Spleen (tissue), 11 donors: ENCODE results near the gene AKT3. TPM values are rescaled to one million over a fixed set of nuclear protein-coding genes. Genes with fewer than 3 reads are reported as not detected.

Experiments
- DNase-seq: peaks from one replicate; pipeline ENCODE4 v3.0.0-alpha.2; 2020
- H3K27ac ChIP-seq, 8 donors: fragments of 200-600 bp; sonication (generic) in 7 of 8; 1 replicate in 4 of 8; 2 replicates in 4 of 8; pipeline versions ENCODE4 v1.5.0 to v1.8.0; 2016 to 2021; ENCODE audit warnings: inconsistent platforms in 4 of 8, mild to moderate bottlenecking in 4 of 8, moderate library complexity in 1 of 8
- H3K27me3 ChIP-seq, 7 donors: fragments of 200-600 bp; sonication (generic) in 6 of 7; replicated peaks in 1 of 7; 1 replicate in 4 of 7; 2 replicates in 3 of 7; pipeline versions ENCODE4 v1.5.0 to v1.8.0; 2016 to 2021; ENCODE audit warnings: inconsistent platforms in 3 of 7, mild to moderate bottlenecking in 1 of 7
- H3K36me3 ChIP-seq, 6 donors: fragments of 200-600 bp; sonication (generic) in 5 of 6; 1 replicate in 4 of 6; 2 replicates in 2 of 6; pipeline versions ENCODE4 v1.5.0 to v1.8.0; 2016 to 2021; ENCODE audit warnings: inconsistent platforms in 2 of 6
- H3K4me1 ChIP-seq, 6 donors: fragments of 200-600 bp; sonication (generic) in 5 of 6; 1 replicate in 3 of 6; 2 replicates in 3 of 6; pipeline versions ENCODE4 v1.5.0 to v1.8.0; 2016 to 2021; ENCODE audit warnings: inconsistent platforms in 3 of 6
- H3K4me3 ChIP-seq, 8 donors: fragments of 200-600 bp; sonication (generic) in 7 of 8; 1 replicate in 4 of 8; 2 replicates in 4 of 8; pipeline versions ENCODE4 v1.5.0 to v1.8.0; 2016 to 2021; ENCODE audit warnings: inconsistent platforms in 4 of 8, mild to moderate bottlenecking in 4 of 8, moderate library complexity in 2 of 8
- H3K9me3 ChIP-seq, 8 donors: fragments of 200-600 bp; sonication (generic) in 7 of 8; 1 replicate in 4 of 8; 2 replicates in 4 of 8; pipeline versions ENCODE4 v1.5.0 to v1.8.0; 2016 to 2021; ENCODE audit warnings: inconsistent platforms in 4 of 8
- CTCF ChIP-seq, 11 experiments: fragments of 200-600 bp in 7 of 11; fragments of 450-650 bp in 4 of 11; sonication (generic) in 4 of 11; IDR thresholded peaks in 8 of 11; conservative IDR thresholded peaks in 3 of 11; 1 replicate in 7 of 11; 2 replicates in 4 of 11; pipeline versions ENCODE4 v1.4.0 to v1.8.0; 2016 to 2021; ENCODE audit warnings: antibody characterized with exemption in 11 of 11, inconsistent platforms in 4 of 11, mild to moderate bottlenecking in 1 of 11
- POLR2A ChIP-seq, 3 donors: fragments of 450-650 bp; IDR thresholded peaks; one replicate each; pipeline ENCODE4 v1.5.1; 2017; ENCODE audit warnings: antibody characterized with exemption in 3 of 3, mild to moderate bottlenecking in 1 of 3
- POLR2AphosphoS5 ChIP-seq, 3 donors: sonication (generic); formaldehyde crosslinking; IDR thresholded peaks; one replicate each; pipeline ENCODE4 v1.5.1; 2017; ENCODE audit warnings: antibody characterized with exemption in 3 of 3
- WGBS, 5 donors: extraction: QIAGEN DNeasy Blood & Tissue Kit in 3 of 5; methylation state at CpG; one replicate each; pipeline versions ENCODE4 v1.1.5 to v1.1.7; 2013 to 2018; 5-methylcytosine and 5-hydroxymethylcytosine counted together
- intact Hi-C: fragments of 100-400 bp; cut with DNase I; formaldehyde crosslinking; loops from one replicate; pipeline ENCODE4 v1.15.0; 2023; ENCODE audit warnings: low total_unique reads
- polyA plus RNA-seq, 3 donors: library from polyadenylated mRNA; stranded (reverse); fragments of 200-250 nt; gene quantifications; one replicate each; pipeline ENCODE4 v1.2.1, GENCODE V29; 2013
- total RNA-seq, 7 donors: library from RNA; depleted of rRNA in 3 of 7; stranded (reverse); fragments of >200 nt in 3 of 7; fragmentation: NEBNext Ultra II Directional in 4 of 7; extraction: Animal tissue kit (Norgen Biotek cat#: 25700) in 4 of 7; gene quantifications; one replicate each; pipeline versions ENCODE4 v1.1.0 to v1.2.1, GENCODE V29; 2016 to 2021
- donor health status: healthy with polysubstance abuse.
- donor health status: DM: no; HTN: no; CAD: no; lungs with moderate emphysema.
- donor health status: DM: no; HTN: no; CAD: no.
- donor health status: Bipolar disorder and iron deficiency.
- donor health status: healthy.
- donor health status: DM: no; HTN: no; CAD: no.
- donor health status: DM: yes; HTN: yes; CAD: no.

Gene AKT3
- total and polyA plus RNA-seq, 10 donors = 4.3 to 91.3 (median 46.4) TPM

GRCh38 chr1:243745356-243745755 is 104.7 kb downstream of the AKT3 start:
- Histone ChIP-seq H3K36me3 (no peaks in the 10 kb centered on the region), H3K27ac (no peak overlapping the region), H3K4me1 (peaks cover 0 to 35% (median 6%) of the 10 kb centered on the region in 6 donors), H3K9me3 (no peaks in the 10 kb centered on the region), H3K27me3 (no peaks in the 10 kb centered on the region), H3K4me3 (no peak overlapping the region)
- WGBS, 5 donors = 89 to 94% (median 91%) methylated on average over 4 of the region's 4 CpGs
- intact Hi-C loops = loop anchor here (5.0 kb wide), 1 partner anchor 403 kb away; no protein-coding TSS in a partner anchor
- no peak for DNase-seq
- TF ChIP-seq POLR2A (IDR thresholded peaks at IDR 0.05) (no peak), POLR2AphosphoS5 (IDR thresholded peaks at IDR 0.05) (no peak)

- Histone ChIP-seq H3K27ac (no peak overlapping the region), H3K4me1 (peaks cover 0 to 21% (median 8%) of the 10 kb centered on the region in 6 donors), H3K4me3 (no peak overlapping the region), H3K9me3 (no peaks in the 10 kb centered on the region), H3K27me3 (no peaks in the 10 kb centered on the region), H3K36me3 (no peaks in the 10 kb centered on the region)
- 88 to 97% (median 94%) methylated on average over 4 of the region's 4 CpGs for WGBS, 5 donors
- TF ChIP-seq CTCF (IDR thresholded peaks at IDR 0.05 in 8 of 11, conservative IDR thresholded peaks at IDR 0.05 in 3 of 11) (no peak), POLR2A (IDR thresholded peaks at IDR 0.05) (no peak), POLR2AphosphoS5 (IDR thresholded peaks at IDR 0.05) (no peak)
- DNase-seq = no peak
- intact Hi-C loops = no loop called here
These were observed 107.2 kb downstream of the AKT3 start for GRCh38 chr1:243742819-243743218.

GRCh38 chr1:243740255-243740999 is 109.6 kb downstream of the AKT3 start:
- WGBS, 5 donors = 84 to 96% (median 95%) methylated on average over 2 of the region's 2 CpGs
- Histone ChIP-seq H3K4me3 (no peak overlapping the region), H3K27ac (no peak overlapping the region), H3K27me3 (no peaks in the 10 kb centered on the region), H3K4me1 (peaks cover 0 to 28% (median 5%) of the 10 kb centered on the region in 6 donors), H3K36me3 (no peaks in the 10 kb centered on the region), H3K9me3 (no peaks in the 10 kb centered on the region)
- no peak for DNase-seq
- no peak for TF ChIP-seq POLR2AphosphoS5 (IDR thresholded peaks at IDR 0.05)
- TF ChIP-seq CTCF (IDR thresholded peaks at IDR 0.05 in 8 of 11, conservative IDR thresholded peaks at IDR 0.05 in 3 of 11) = no peak
- no peak for TF ChIP-seq POLR2A (IDR thresholded peaks at IDR 0.05)
- intact Hi-C loops = no loop called here

GRCh38 chr1:243739335-243740003 is 110.6 kb downstream of the AKT3 start:
- Histone ChIP-seq H3K9me3 (no peaks in the 10 kb centered on the region), H3K36me3 (no peaks in the 10 kb centered on the region), H3K4me1 (peaks cover 0 to 23% (median 2%) of the 10 kb centered on the region in 6 donors), H3K27ac (no peak overlapping the region), H3K4me3 (no peak overlapping the region), H3K27me3 (no peaks in the 10 kb centered on the region)
- no peak for DNase-seq
- 76 to 87% (median 80%) methylated on average over 3 of the region's 3 CpGs for WGBS, 5 donors
- TF ChIP-seq POLR2AphosphoS5 (IDR thresholded peaks at IDR 0.05) (no peak), CTCF (IDR thresholded peaks at IDR 0.05 in 8 of 11, conservative IDR thresholded peaks at IDR 0.05 in 3 of 11) (no peak), POLR2A (IDR thresholded peaks at IDR 0.05) (no peak)
- intact Hi-C loops = no loop called here
